A673 (cell line): Measurements from ENCODE around the gene FRMD4B.

Experiments used
- EZH2 ChIP-seq: fragments of 200-600 bp; sonication (generic); IDR thresholded peaks from 2 replicates; pipeline ENCODE4 v1.6.1; 2017; ENCODE audit warnings: borderline replicate concordance, low read depth, mild to moderate bottlenecking, mixed read lengths, antibody characterized with exemption, low read length; ENCODE audit not compliant: poor library complexity, severe bottlenecking
- TF ChIP-seq, protein P1 (sequence below): fragments of 300-800, 200-600 bp; sonication (generic); conservative IDR thresholded peaks from 2 replicates; pipeline ENCODE4 v1.5.1; 2017; ENCODE audit warnings: low read depth, mild to moderate bottlenecking, antibody characterized with exemption, low read length, moderate library complexity, mixed read lengths

DNA sequence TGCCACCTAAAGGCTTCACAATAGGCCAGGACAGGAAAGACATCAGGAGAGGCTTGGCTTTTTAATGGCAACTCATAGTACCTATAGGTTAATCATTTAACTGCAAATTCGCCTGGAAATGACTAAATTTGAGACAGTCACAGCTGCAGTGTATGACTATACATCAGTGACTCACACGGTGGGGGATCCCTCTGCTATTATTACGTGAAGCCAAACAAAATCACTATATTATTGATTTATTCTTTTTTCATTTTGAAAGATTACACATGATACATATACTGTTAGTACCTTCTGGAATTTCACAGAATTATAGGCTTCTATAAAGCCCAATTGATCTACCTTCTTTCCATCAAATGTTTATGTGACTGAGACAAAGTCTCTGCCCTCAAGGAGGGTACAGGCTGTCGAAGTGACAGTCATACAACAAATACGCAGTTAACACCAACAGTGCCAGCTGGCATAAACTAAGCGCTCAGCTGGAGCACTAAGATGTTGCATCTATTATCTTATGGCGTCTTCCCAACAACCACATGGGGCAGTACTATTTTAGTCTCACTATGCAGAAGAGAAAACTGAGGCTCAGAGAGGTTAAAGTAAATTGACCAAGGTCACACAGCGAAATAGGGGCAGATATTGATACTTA lies 181.5 kb downstream of the FRMD4B start:
- no peak for TF ChIP-seq EZH2
- TF ChIP-seq, protein P1, sequence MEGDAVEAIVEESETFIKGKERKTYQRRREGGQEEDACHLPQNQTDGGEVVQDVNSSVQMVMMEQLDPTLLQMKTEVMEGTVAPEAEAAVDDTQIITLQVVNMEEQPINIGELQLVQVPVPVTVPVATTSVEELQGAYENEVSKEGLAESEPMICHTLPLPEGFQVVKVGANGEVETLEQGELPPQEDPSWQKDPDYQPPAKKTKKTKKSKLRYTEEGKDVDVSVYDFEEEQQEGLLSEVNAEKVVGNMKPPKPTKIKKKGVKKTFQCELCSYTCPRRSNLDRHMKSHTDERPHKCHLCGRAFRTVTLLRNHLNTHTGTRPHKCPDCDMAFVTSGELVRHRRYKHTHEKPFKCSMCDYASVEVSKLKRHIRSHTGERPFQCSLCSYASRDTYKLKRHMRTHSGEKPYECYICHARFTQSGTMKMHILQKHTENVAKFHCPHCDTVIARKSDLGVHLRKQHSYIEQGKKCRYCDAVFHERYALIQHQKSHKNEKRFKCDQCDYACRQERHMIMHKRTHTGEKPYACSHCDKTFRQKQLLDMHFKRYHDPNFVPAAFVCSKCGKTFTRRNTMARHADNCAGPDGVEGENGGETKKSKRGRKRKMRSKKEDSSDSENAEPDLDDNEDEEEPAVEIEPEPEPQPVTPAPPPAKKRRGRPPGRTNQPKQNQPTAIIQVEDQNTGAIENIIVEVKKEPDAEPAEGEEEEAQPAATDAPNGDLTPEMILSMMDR, result no peak
